Activated CD4-positive, alpha-beta T cell treated with anti-CD3 and anti-CD28 coated beads, Interleukin-10, Interleukin-2, amounts not matched to agents 100 ng/mL and 50 ng/mL, durations not matched to agents 16 hours and 8 hours (primary cell): ENCODE measurements around the gene KCNJ14.

ENCODE experiments used
- DNase-seq: peaks from one replicate; pipeline ENCODE4 v3.0.0-alpha.2; 2020

KCNJ14 gene

GRCh38 chr19:48455171-48455907 is at the start of gene KCNJ14:
Gene KCNJ14 (plus strand): TSS chr19:48455574. CDS start chr19:48461725, 6,151 bp downstream.
- DNase-seq, result no peak

GRCh38 chr19:48405850-48406249 is 49.5 kb upstream of the KCNJ14 start:
- DNase-seq, result no peak

GRCh38 chr19:48413879-48414587 is 41.3 kb upstream of the KCNJ14 start:
- no peak for DNase-seq

GRCh38 chr19:48415395-48415794 is 40.0 kb upstream of the KCNJ14 start:
- DNase-seq, result peak; percentile 85

- DNase-seq, result no peak
Measured at GRCh38 chr19:48415806-48416221, 39.6 kb upstream of the KCNJ14 start.

GRCh38 chr19:48417421-48417820 is 38.0 kb upstream of the KCNJ14 start:
- DNase-seq, result no peak

GRCh38 chr19:48418317-48419064 is 36.9 kb upstream of the KCNJ14 start:
- DNase-seq, result peak; percentile 45

- peak; percentile 87 for DNase-seq
Measured at GRCh38 chr19:48419158-48419920, 36.0 kb upstream of the KCNJ14 start.

- DNase-seq, result no peak
Measured at GRCh38 chr19:48421548-48421947, 33.8 kb upstream of the KCNJ14 start.

- no peak for DNase-seq
Measured at GRCh38 chr19:48424694-48425219, 30.6 kb upstream of the KCNJ14 start.

- no peak for DNase-seq
Measured at GRCh38 chr19:48428670-48429069, 26.7 kb upstream of the KCNJ14 start.

- DNase-seq, result no peak
Measured at GRCh38 chr19:48433337-48433736, 22.0 kb upstream of the KCNJ14 start.

GRCh38 chr19:48436586-48436985 is 18.8 kb upstream of the KCNJ14 start:
- DNase-seq, result no peak

GRCh38 chr19:48441360-48442050 is 13.9 kb upstream of the KCNJ14 start:
- no peak for DNase-seq

GRCh38 chr19:48442116-48443035 is 13.0 kb upstream of the KCNJ14 start:
- DNase-seq, result no peak

GRCh38 chr19:48443256-48443655 is 12.1 kb upstream of the KCNJ14 start:
- DNase-seq, result no peak

- no peak for DNase-seq
Measured at GRCh38 chr19:48443731-48444128, 11.6 kb upstream of the KCNJ14 start.

- DNase-seq, result no peak
Measured at GRCh38 chr19:48444129-48444935, 11.0 kb upstream of the KCNJ14 start.

- no peak for DNase-seq
Measured at GRCh38 chr19:48444936-48445200, 10.5 kb upstream of the KCNJ14 start.

- DNase-seq, result no peak
Measured at GRCh38 chr19:48445256-48445605, 10.1 kb upstream of the KCNJ14 start.
